CD4-positive, alpha-beta T cell (primary cell): ENCODE results near the gene NCK2. TPM values are rescaled to one million over a fixed set of nuclear protein-coding genes. Genes with fewer than 3 reads are reported as not detected.
A peak's percentile ranks its signal among the peaks of the same experiment; 100 is the strongest.

Source experiments
- ATAC-seq: fragments of 200-7000 bp; cut with Tn5 transposase; one replicate; pipeline ENCODE4 v1.10.0; 2022; ENCODE audit warnings: mild to moderate bottlenecking; ENCODE audit not compliant: poor library complexity
- CTCF ChIA-PET: fragments of 350-600 bp; sonication (Branson Sonifier 250); formaldehyde crosslinking; loops from one replicate; lab custom pipeline; 2021; ENCODE audit warnings: antibody characterized with exemption, inconsistent platforms; lab: Charles Lee
- POLR2A ChIA-PET: fragments of 350-600 bp; sonication (Branson Sonifier 250); formaldehyde crosslinking; loops from one replicate; lab custom pipeline; 2021; ENCODE audit warnings: antibody characterized with exemption, inconsistent platforms; lab: Charles Lee
- DNase-seq, 14 experiments: peaks; one replicate each; pipeline ENCODE4 v3.0.0-alpha.2; 2013 to 2020; ENCODE audit warnings: mixed read lengths in 2 of 14
- H3K27ac ChIP-seq, 2 donors: one replicate each; pipeline versions ENCODE4 v1.5.1 to v1.7.0; 2013; ENCODE audit warnings: low read length in 2 of 2, low read depth in 1 of 2, mild to moderate bottlenecking in 1 of 2
- H3K27me3 ChIP-seq, 2 experiments: 1 replicate in 1 of 2; 2 replicates in 1 of 2; pipeline versions ENCODE4 v1.6.1 to v1.7.0; 2013; ENCODE audit warnings: low read length in 2 of 2, control low read depth in 1 of 2, mild to moderate bottlenecking in 1 of 2, moderate library complexity in 1 of 2; ENCODE audit not compliant: insufficient read depth in 2 of 2, control insufficient read depth in 1 of 2
- H3K36me3 ChIP-seq: one replicate; pipeline ENCODE4 v1.6.1; 2013; ENCODE audit warnings: low read length, control low read depth; ENCODE audit not compliant: insufficient read depth
- H3K4me1 ChIP-seq: one replicate; pipeline ENCODE4 v1.6.1; 2013; ENCODE audit warnings: low read length, control low read depth; ENCODE audit not compliant: insufficient read depth
- H3K4me3 ChIP-seq: one replicate; pipeline ENCODE4 v1.5.1; 2013; ENCODE audit warnings: mild to moderate bottlenecking, low read length, moderate library complexity
- H3K9me3 ChIP-seq, 2 experiments: 1 replicate in 1 of 2; 2 replicates in 1 of 2; pipeline versions ENCODE4 v1.6.1 to v1.7.0; 2013; ENCODE audit warnings: low read length in 2 of 2, mild to moderate bottlenecking in 2 of 2, control low read depth in 1 of 2, moderate library complexity in 1 of 2; ENCODE audit not compliant: control insufficient read depth in 1 of 2, insufficient read depth in 1 of 2
- H3K27ac Mint-ChIP-seq: one replicate; pipeline ENCODE4 v1.8.0; 2020; ENCODE audit warnings: mixed read lengths
- H3K27me3 Mint-ChIP-seq: one replicate; pipeline ENCODE4 v1.8.0; 2021; ENCODE audit warnings: mixed read lengths
- H3K36me3 Mint-ChIP-seq: one replicate; pipeline ENCODE4 v1.8.0; 2021; ENCODE audit warnings: low read depth, mixed read lengths
- H3K4me1 Mint-ChIP-seq: one replicate; pipeline ENCODE4 v1.8.0; 2021; ENCODE audit warnings: low read depth, mixed read lengths
- H3K4me3 Mint-ChIP-seq: one replicate; pipeline ENCODE4 v1.8.0; 2020; ENCODE audit warnings: mild to moderate bottlenecking, mixed read lengths
- H3K9me3 Mint-ChIP-seq: one replicate; pipeline ENCODE4 v1.8.0; 2020; ENCODE audit warnings: mixed read lengths
- CTCF ChIP-seq: fragments of 200-600 bp; IDR thresholded peaks from one replicate; pipeline ENCODE4 v1.8.0; 2022; ENCODE audit warnings: antibody characterized with exemption, mild to moderate bottlenecking
- intact Hi-C, 2 experiments: fragments of 100-400 bp; cut with DNase I in 1 of 2; cut with micrococcal nuclease in 1 of 2; formaldehyde crosslinking; loops; one replicate each; pipeline versions ENCODE4 v1.15.1 to v1.9.0; 2023 to 2025; cut with DNase I, micrococcal nuclease
- total RNA-seq, 174 experiments: library from RNA in 2 of 174; stranded (reverse) in 2 of 174; gene quantifications; one replicate each; pipeline ENCODE4 v1.2.3 and lab custom pipeline; 2021 to 2026

NCK2 gene
- total RNA-seq, 2 experiments from 2014 or later = 92.1 to 92.3 TPM

DNA sequence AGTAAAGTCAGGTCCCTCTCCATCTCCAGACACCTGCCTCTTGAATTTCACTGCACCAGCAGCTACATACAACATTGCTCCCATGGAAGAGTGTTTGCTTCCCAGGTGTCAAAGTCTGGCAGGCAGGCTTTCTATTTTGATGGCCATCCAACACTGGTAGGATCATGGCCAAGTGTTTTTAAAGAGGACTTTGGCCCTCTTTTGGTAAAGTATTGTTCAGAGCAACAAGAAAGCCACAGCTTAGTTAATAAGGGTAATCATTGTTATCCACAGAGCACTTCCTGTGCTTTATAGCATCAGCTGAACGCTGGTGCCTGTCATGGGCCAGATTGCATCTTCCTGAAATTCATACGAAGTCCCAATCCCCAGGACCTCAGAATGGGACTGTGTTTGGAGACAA lies 133.2 kb downstream of the NCK2 start:
- DNase-seq (no peak), ATAC-seq (peak; percentile 45)
- peak overlapping the region; percentile 88 for H3K27ac Mint-ChIP-seq
- H3K27ac ChIP-seq = peak overlapping the region; percentile 35 to 42
- peaks cover 80% of the 10 kb centered on the region for H3K4me1 ChIP-seq
- peaks cover 85% of the 10 kb centered on the region for H3K4me1 Mint-ChIP-seq
- peak overlapping the region; percentile 8 for H3K4me3 Mint-ChIP-seq
- TF ChIP-seq CTCF = no peak
- POLR2A ChIA-PET = interaction anchor here (0.9 to 1.1 kb wide), 3 partner anchors 9 to 46 kb away, joined by 3 read pairs; no protein-coding TSS in a partner anchor
- H3K9me3 Mint-ChIP-seq = no peaks in the 10 kb centered on the region
- intact Hi-C loops = loop anchor here in 1 of 2 experiments (5.0 kb wide), 1 partner anchor 301 kb away; no protein-coding TSS in a partner anchor
- H3K36me3 ChIP-seq = peaks cover 57% of the 10 kb centered on the region
- CTCF ChIA-PET = interaction anchor here (1.0 kb wide), 1 partner anchor 128 kb away, joined by 4 read pairs; no protein-coding TSS in a partner anchor
- H3K27me3 Mint-ChIP-seq = no peaks in the 10 kb centered on the region
- H3K4me3 ChIP-seq = no peak overlapping the region
- H3K9me3 ChIP-seq = peaks cover 0 to 18% of the 10 kb centered on the region in 2 experiments
- no peaks in the 10 kb centered on the region for H3K27me3 ChIP-seq
- peaks cover 87% of the 10 kb centered on the region for H3K36me3 Mint-ChIP-seq

- Mint-ChIP-seq H3K27ac (peak overlapping the region; percentile 88), H3K36me3 (peaks cover 91% of the 10 kb centered on the region), H3K27me3 (no peaks in the 10 kb centered on the region), H3K4me3 (no peak overlapping the region), H3K9me3 (no peaks in the 10 kb centered on the region), H3K4me1 (peaks cover 85% of the 10 kb centered on the region)
- no peak overlapping the region for H3K27ac ChIP-seq
- ChIA-PET POLR2A (interaction anchor here (1.1 to 1.5 kb wide), 3 partner anchors 12 to 56 kb away, joined by 3 to 4 read pairs (median 3); no protein-coding TSS in a partner anchor), CTCF (no interaction called here)
- H3K27me3 ChIP-seq = no peaks in the 10 kb centered on the region
- no peak for TF ChIP-seq CTCF
- no peak overlapping the region for H3K4me3 ChIP-seq
- no peak for ATAC-seq
- peaks cover 63% of the 10 kb centered on the region for H3K36me3 ChIP-seq
- DNase-seq = no peak
- intact Hi-C loops = loop anchor here in 1 of 2 experiments (5.0 kb wide), 1 partner anchor 302 kb away; no protein-coding TSS in a partner anchor
- H3K9me3 ChIP-seq = peaks cover 0 to 18% of the 10 kb centered on the region in 2 experiments
- peaks cover 83% of the 10 kb centered on the region for H3K4me1 ChIP-seq
Measured at GRCh38 chr2:105879106-105879802, 134.5 kb downstream of the NCK2 start.

- H3K4me3 ChIP-seq = no peak overlapping the region
- H3K9me3 ChIP-seq = peaks cover 0 to 18% of the 10 kb centered on the region in 2 experiments
- peaks cover 83% of the 10 kb centered on the region for H3K4me1 ChIP-seq
- no peak for TF ChIP-seq CTCF
- Mint-ChIP-seq H3K27ac (peak overlapping the region; percentile 88), H3K36me3 (peaks cover 97% of the 10 kb centered on the region), H3K4me3 (no peak overlapping the region), H3K4me1 (peaks cover 85% of the 10 kb centered on the region), H3K9me3 (no peaks in the 10 kb centered on the region), H3K27me3 (no peaks in the 10 kb centered on the region)
- H3K27ac ChIP-seq = peak overlapping the region; percentile 10 to 26
- intact Hi-C loops = loop anchor here in 1 of 2 experiments (5.0 kb wide), 1 partner anchor 303 kb away; no protein-coding TSS in a partner anchor
- H3K27me3 ChIP-seq = no peaks in the 10 kb centered on the region
- CTCF ChIA-PET = no interaction called here
- no peak for ATAC-seq
- H3K36me3 ChIP-seq = peaks cover 69% of the 10 kb centered on the region
- POLR2A ChIA-PET = interaction anchor here (1.5 kb wide), 1 partner anchor 12 kb away, joined by 4 read pairs; no protein-coding TSS in a partner anchor
- no peak for DNase-seq
Measured at GRCh38 chr2:105879803-105880300, 135.1 kb downstream of the NCK2 start.
